Fibroblast of skin of left biceps (primary cell): Measurements from ENCODE around the gene XXYLT1.

ENCODE experiments used
- DNase-seq, 2 experiments: peaks; one replicate each; pipeline ENCODE4 v3.0.0-alpha.2; 2013; ENCODE audit warnings: low read depth in 2 of 2

XXYLT1 gene

GRCh38 chr3:195171093-195171873, 99.7 kb downstream of the XXYLT1 start:
- DNase-seq: no peak

- no peak for DNase-seq
Measured at GRCh38 chr3:195170496-195170895, 100.5 kb downstream of the XXYLT1 start.

GRCh38 chr3:195169011-195169649, 101.8 kb downstream of the XXYLT1 start:
- DNase-seq: no peak

DNA sequence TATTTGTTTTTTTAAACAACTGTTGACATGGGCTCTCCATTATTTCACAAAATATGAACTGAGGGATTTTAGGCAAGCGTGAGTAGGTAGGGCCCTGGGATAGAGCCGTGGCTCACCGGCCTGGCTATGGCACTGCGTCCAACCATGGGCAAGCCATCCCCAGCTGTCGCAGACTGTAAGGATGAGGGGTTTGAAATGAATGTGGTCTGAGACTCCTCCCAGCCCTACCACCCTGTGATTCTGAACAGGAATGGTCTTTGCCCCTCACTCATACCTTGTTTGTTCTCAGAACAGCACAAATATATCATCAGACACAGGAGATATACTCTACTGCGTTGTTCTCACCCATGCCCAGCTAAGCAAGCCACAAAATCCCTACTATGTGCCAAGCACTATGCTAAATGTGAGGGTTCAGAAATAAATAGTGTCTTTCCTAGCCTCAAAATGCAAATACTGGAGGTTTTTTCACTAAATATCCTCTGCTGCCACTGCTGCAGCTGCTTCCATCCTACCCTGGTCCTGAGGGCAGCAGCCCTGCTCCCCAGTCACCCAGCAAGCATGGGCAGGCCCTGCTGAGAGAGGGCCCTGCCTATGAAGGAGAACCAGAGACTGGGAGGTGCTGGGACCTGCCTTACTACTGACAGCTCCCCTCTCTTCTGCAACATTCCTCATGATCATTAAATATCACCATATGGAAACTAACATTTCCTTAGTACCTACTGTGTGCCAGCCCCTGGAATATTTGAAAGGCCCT, 102.8 kb downstream of the XXYLT1 start:
- no peak for DNase-seq

DNA sequence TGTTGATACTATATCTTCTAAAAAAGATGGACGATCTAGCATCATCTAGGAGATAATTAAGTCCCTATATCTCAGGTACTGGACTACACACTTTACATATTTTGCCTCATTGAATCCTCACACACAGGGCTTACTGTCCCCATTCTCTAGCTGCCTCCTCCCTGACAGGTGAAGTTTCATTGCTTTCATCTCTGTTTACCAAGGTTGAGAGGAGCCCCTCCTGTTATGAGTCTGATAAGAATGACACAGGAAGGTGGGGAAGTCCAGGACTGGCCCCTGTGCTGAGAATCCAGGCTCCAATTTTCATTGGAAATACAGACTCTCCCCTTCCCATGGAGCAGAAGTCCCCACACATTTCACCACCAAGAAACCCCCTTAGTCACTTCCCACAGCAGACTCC, 105.2 kb downstream of the XXYLT1 start:
- no peak for DNase-seq

GRCh38 chr3:195165265-195165609, 105.7 kb downstream of the XXYLT1 start:
- DNase-seq: no peak

- DNase-seq: no peak
Measured at GRCh38 chr3:195164573-195165264, 106.2 kb downstream of the XXYLT1 start.

- DNase-seq: no peak
Measured at GRCh38 chr3:195163719-195164572, 107.0 kb downstream of the XXYLT1 start.

DNA sequence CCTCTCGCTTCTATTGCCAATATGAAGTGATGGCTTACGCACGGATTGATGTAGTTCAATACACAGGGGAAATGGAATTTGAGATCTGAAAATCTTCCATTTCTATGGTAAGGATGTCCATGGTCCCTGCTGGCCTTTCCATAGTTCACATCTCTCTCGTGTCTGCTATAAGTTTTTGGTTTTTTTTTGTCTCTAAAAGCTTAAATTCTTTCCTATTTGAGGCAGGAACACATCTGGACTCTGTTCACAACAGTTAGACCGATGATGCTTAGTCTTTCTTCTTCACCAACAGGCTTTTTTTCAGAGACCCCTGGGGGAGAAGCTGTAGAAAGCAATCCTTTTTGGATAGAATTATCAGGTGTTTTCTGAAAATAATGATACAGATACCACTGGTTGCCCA, 108.1 kb downstream of the XXYLT1 start:
- DNase-seq: no peak

DNA sequence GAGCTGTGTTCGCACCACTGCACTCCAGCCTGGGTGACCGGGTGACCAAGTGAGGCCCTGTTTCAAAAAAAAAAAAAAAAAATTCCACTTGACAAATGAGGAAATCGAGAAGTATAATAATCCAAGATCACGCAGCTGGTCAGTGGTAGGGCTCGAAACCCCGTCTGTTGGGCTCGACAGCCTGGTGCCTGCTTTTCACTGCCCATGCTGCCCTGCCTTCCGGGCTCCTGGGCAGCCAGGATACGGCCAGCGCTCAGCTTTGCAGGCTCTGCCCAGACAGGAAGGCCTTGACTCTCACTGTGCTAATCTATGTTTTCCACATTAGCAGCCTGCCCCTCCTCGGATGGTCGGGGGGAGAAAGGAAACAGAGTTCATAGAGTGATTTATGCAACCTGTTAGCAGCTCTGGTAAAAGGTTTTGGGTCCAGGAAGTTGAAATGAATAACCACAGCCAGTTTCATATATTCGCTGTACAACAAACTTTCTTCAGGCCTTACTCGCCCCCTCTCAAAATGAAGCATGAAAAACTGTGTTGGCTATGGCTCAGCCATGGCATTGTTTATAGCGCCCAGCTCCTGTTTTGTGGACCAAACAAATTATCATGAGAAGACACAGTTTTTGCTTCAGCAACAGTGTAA, 108.8 kb downstream of the XXYLT1 start:
- DNase-seq: no peak

DNA sequence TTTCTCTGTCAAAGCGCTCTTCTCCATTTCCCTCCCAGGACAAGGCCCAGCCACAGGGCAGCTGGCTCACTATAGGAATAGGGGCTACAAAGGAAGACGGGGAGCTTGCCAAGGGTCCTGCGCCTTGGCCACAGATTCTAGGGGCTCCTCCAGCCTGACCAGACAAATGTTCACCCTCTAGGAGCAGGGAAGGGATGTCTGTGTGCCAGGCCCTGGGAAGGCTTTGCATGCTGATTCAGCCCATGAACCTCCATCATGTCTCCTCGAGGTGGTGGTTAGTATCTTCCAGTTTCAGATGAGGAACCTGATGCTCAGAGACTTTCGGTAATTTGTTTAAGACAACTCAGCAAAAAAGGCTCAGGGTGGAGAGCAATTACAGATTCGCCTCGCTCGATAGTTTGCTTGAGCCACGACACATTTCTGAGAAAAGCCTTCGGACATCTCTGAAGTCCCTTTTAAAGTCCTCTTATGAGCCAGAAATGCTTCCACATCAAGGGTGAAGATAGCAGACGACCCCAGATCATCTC, 110.0 kb downstream of the XXYLT1 start:
- DNase-seq: no peak

GRCh38 chr3:195160257-195160898, 110.6 kb downstream of the XXYLT1 start:
- no peak for DNase-seq

GRCh38 chr3:195159814-195160165, 111.2 kb downstream of the XXYLT1 start:
- no peak for DNase-seq

GRCh38 chr3:195159117-195159813, 111.7 kb downstream of the XXYLT1 start:
- DNase-seq: no peak

GRCh38 chr3:195156286-195156890, 114.6 kb downstream of the XXYLT1 start:
- DNase-seq: no peak

- DNase-seq: no peak
Measured at GRCh38 chr3:195155570-195156241, 115.3 kb downstream of the XXYLT1 start.

DNA sequence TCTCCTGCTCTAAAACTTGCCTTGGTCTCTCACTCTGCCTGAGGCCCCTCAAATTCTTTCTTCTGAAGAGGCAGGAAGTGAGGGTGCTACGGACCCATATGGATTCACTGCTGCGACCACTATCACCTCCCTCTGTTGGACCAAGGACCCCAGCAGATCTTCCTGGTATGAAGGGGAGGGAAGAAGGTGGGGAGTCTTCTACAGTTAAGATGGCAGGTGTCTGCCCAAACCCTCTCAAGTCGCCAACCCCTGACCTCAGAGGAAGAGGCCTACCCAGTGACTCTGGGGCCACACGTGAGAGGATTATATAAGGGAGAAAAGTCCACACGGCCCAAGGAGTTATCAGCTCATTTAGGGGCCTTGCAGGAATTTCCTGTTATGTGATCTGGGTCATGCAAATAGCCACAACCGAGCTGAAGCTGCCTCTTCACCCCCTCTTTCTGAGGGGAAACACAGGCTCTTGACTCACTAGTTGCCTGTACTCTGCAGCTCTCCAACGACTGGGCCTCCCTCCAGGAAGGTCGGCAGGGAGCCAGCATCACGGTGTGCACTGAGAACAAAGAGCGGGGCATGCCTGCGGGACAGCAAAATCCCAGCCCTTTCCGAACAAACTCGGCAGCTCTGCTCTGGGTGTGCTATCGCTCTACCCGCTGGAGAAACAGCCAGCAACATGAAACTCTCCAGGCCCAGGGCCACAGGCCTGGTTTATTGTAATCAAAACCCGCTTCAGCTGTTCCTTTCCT, 116.0 kb downstream of the XXYLT1 start:
- DNase-seq: peak; percentile 84 to 86
